Hepatocyte (in vitro differentiated cells): ENCODE results near the gene KDM8.

Source experiments
- CTCF ChIP-seq: fragments of 200-600 bp; sonication (generic); IDR thresholded peaks from 2 replicates; pipeline ENCODE4 v1.5.1; 2016; ENCODE audit warnings: antibody characterized with exemption, mild to moderate bottlenecking; ENCODE audit not compliant: poor library complexity
- EZH2 ChIP-seq: fragments of 200-600 bp; sonication (generic); IDR thresholded peaks from 2 replicates; pipeline ENCODE4 v1.6.1; 2016; ENCODE audit warnings: antibody characterized with exemption, mild to moderate bottlenecking, borderline replicate concordance

DNA sequence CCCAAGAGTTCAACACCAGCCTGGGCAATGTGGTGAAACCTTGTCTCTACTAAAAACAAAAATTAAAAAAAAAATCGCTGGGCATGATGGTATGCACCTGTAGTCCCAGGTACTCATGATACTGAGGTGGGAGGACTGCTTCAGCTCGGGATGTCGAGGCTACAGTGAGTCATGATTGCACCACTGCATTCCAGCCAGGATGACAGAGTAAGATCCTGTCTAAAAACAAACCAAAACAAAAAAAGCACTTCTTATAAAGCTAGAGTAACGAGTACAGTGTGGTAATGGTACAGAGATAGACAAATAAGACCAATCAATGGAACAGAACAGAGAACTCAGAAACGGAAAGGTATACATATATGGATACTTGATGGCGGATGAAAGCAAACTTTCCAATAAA lies 60.8 kb downstream of the KDM8 start:
- no peak for TF ChIP-seq CTCF
- no peak for TF ChIP-seq EZH2
